SK-N-SH treated with all-trans-retinoic acid at 6 μM for 48 hours (cell line): ENCODE data around the gene DNAH14.

Source experiments
- ATAC-seq: fragments of 200-7000 bp; cut with Tn5 transposase; 3 replicates; pipeline ENCODE4 v1.9.1; 2020; ENCODE audit warnings: mild to moderate bottlenecking, moderate library complexity
- ARNTL ChIP-seq: fragments of 450-650 bp; formaldehyde crosslinking; IDR thresholded peaks from 2 replicates; pipeline ENCODE4 v1.5.0; 2020; ENCODE audit warnings: low read depth, mild to moderate bottlenecking, moderate library complexity, borderline replicate concordance
- BACH2 ChIP-seq: fragments of 250-450 bp; sonication (Bioruptor Pico); IDR thresholded peaks from 2 replicates; pipeline ENCODE4 v1.9.0; 2021; ENCODE audit warnings: mild to moderate bottlenecking, borderline replicate concordance
- CREB5 ChIP-seq: fragments of 250-450 bp; sonication (Bioruptor Pico); IDR thresholded peaks from 2 replicates; pipeline ENCODE4 v1.5.1; 2020; ENCODE audit warnings: low read depth, mild to moderate bottlenecking, moderate library complexity
- CSDC2 ChIP-seq: fragments of 250-450 bp; sonication (Bioruptor Pico); IDR thresholded peaks from 2 replicates; pipeline ENCODE4 v1.5.0; 2020; ENCODE audit warnings: mild to moderate bottlenecking, moderate library complexity
- CSRNP3 ChIP-seq: fragments of 250-450 bp; sonication (Bioruptor Pico); IDR thresholded peaks from 2 replicates; pipeline ENCODE4 v1.5.1; 2021; ENCODE audit warnings: mild to moderate bottlenecking, moderate library complexity
- ESRRG ChIP-seq: fragments of 250-450 bp; sonication (Bioruptor Pico); IDR thresholded peaks from 2 replicates; pipeline ENCODE4 v1.6.1; 2021; ENCODE audit warnings: mild to moderate bottlenecking
- GLIS3 ChIP-seq: fragments of 250-450 bp; sonication (Bioruptor Pico); IDR thresholded peaks from 2 replicates; pipeline ENCODE4 v1.5.0; 2020; ENCODE audit warnings: mild to moderate bottlenecking, moderate library complexity
- ISL1 ChIP-seq: fragments of 250-450 bp; sonication (Bioruptor Pico); IDR thresholded peaks from 2 replicates; pipeline ENCODE4 v2.1.2; 2022; ENCODE audit warnings: mild to moderate bottlenecking, moderate library complexity
- OSR1 ChIP-seq: fragments of 250-450 bp; sonication (Bioruptor Pico); IDR thresholded peaks from 2 replicates; pipeline ENCODE4 v1.8.0; 2022; ENCODE audit warnings: moderate library complexity, mild to moderate bottlenecking, inconsistent platforms
- PATZ1 ChIP-seq: fragments of 250-450 bp; sonication (Bioruptor Pico); IDR thresholded peaks from 2 replicates; pipeline ENCODE4 v1.8.0; 2020; ENCODE audit warnings: mild to moderate bottlenecking, moderate library complexity, borderline replicate concordance
- PPARA ChIP-seq: fragments of 250-450 bp; sonication (Bioruptor Pico); IDR thresholded peaks from 2 replicates; pipeline ENCODE4 v1.5.0; 2020; ENCODE audit warnings: mild to moderate bottlenecking, borderline replicate concordance
- RARB ChIP-seq: fragments of 250-450 bp; sonication (Bioruptor Pico); IDR thresholded peaks from 2 replicates; pipeline ENCODE4 v1.8.0; 2021; ENCODE audit warnings: mild to moderate bottlenecking, moderate library complexity
- SNAI2 ChIP-seq: fragments of 250-450 bp; sonication (Bioruptor Pico); IDR thresholded peaks from 2 replicates; pipeline ENCODE4 v1.5.0; 2020; ENCODE audit warnings: mild to moderate bottlenecking, moderate library complexity
- TCF4 ChIP-seq: fragments of 250-450 bp; sonication (Bioruptor Pico); IDR thresholded peaks from 2 replicates; pipeline ENCODE4 v1.8.0; 2021; ENCODE audit warnings: mild to moderate bottlenecking, moderate library complexity, borderline replicate concordance
- TOX ChIP-seq: fragments of 250-450 bp; sonication (Bioruptor Pico); IDR thresholded peaks from 2 replicates; pipeline ENCODE4 v1.8.0; 2021; ENCODE audit warnings: mild to moderate bottlenecking, moderate library complexity, borderline replicate concordance
- TSHZ2 ChIP-seq: fragments of 250-450 bp; sonication (Bioruptor Pico); IDR thresholded peaks from 2 replicates; pipeline ENCODE4 v1.5.0; 2020; ENCODE audit warnings: mild to moderate bottlenecking, moderate library complexity
- ZC3H10 ChIP-seq: fragments of 250-450 bp; sonication (Bioruptor Pico); IDR thresholded peaks from 2 replicates; pipeline ENCODE4 v1.5.1; 2021; ENCODE audit warnings: mild to moderate bottlenecking, moderate library complexity
- ZFP3 ChIP-seq: fragments of 250-450 bp; sonication (Bioruptor Pico); IDR thresholded peaks from 2 replicates; pipeline ENCODE4 v1.5.0; 2020; ENCODE audit warnings: mild to moderate bottlenecking, moderate library complexity
- ZFP30 ChIP-seq: fragments of 450-650 bp; formaldehyde crosslinking; IDR thresholded peaks from 2 replicates; pipeline ENCODE4 v1.5.0; 2022; ENCODE audit warnings: mild to moderate bottlenecking, moderate library complexity
- ZNF70 ChIP-seq: fragments of 450-650 bp; formaldehyde crosslinking; IDR thresholded peaks from 2 replicates; pipeline ENCODE4 v1.5.0; 2020; ENCODE audit warnings: mild to moderate bottlenecking, moderate library complexity
- ZNF8 ChIP-seq: fragments of 450-650 bp; formaldehyde crosslinking; IDR thresholded peaks from 2 replicates; pipeline ENCODE4 v1.5.0; 2020; ENCODE audit warnings: mild to moderate bottlenecking, moderate library complexity

The DNAH14 gene

GRCh38 chr1:225412803-225413351 is 483.4 kb downstream of the DNAH14 start:
- TF ChIP-seq PPARA (CRISPR knock-in tag) (no peak), TCF4 (CRISPR knock-in tag) (no peak), OSR1 (CRISPR knock-in tag) (no peak), ZNF8 (CRISPR knock-in tag) (no peak), TOX (CRISPR knock-in tag) (no peak), ZC3H10 (CRISPR knock-in tag) (no peak), CREB5 (CRISPR knock-in tag) (no peak), ZFP3 (CRISPR knock-in tag) (no peak), ISL1 (CRISPR knock-in tag) (no peak), CSDC2 (no peak), BACH2 (CRISPR knock-in tag) (no peak), TSHZ2 (CRISPR knock-in tag) (no peak)
- ATAC-seq = no peak

- TF ChIP-seq CSDC2 = no peak
- TF ChIP-seq CSRNP3 (CRISPR knock-in tag) = no peak
- no peak for TF ChIP-seq TCF4 (CRISPR knock-in tag)
- no peak for TF ChIP-seq BACH2 (CRISPR knock-in tag)
- no peak for TF ChIP-seq CREB5 (CRISPR knock-in tag)
- TF ChIP-seq ESRRG (CRISPR knock-in tag) = no peak
- no peak for TF ChIP-seq OSR1 (CRISPR knock-in tag)
- no peak for TF ChIP-seq PPARA (CRISPR knock-in tag)
- TF ChIP-seq TOX (CRISPR knock-in tag) = no peak
- TF ChIP-seq SNAI2 (CRISPR knock-in tag) = no peak
- no peak for TF ChIP-seq RARB (CRISPR knock-in tag)
- no peak for TF ChIP-seq ZNF70 (CRISPR knock-in tag)
- TF ChIP-seq ZFP30 (CRISPR knock-in tag) = no peak
- TF ChIP-seq ISL1 (CRISPR knock-in tag) = no peak
- no peak for TF ChIP-seq GLIS3 (CRISPR knock-in tag)
- no peak for TF ChIP-seq TSHZ2 (CRISPR knock-in tag)
- no peak for ATAC-seq
These were observed 484.4 kb downstream of the DNAH14 start for GRCh38 chr1:225413708-225414375.

- ATAC-seq = no peak
- TF ChIP-seq PATZ1 (no peak), ZNF8 (CRISPR knock-in tag) (no peak), ISL1 (CRISPR knock-in tag) (no peak), CSRNP3 (CRISPR knock-in tag) (no peak), GLIS3 (CRISPR knock-in tag) (no peak), ZC3H10 (CRISPR knock-in tag) (no peak), TOX (CRISPR knock-in tag) (no peak), ZNF70 (CRISPR knock-in tag) (no peak), BACH2 (CRISPR knock-in tag) (no peak), RARB (CRISPR knock-in tag) (no peak), OSR1 (CRISPR knock-in tag) (no peak), PPARA (CRISPR knock-in tag) (no peak), ZFP3 (CRISPR knock-in tag) (no peak), ARNTL (CRISPR knock-in tag) (no peak), ESRRG (CRISPR knock-in tag) (no peak), CSDC2 (no peak)
These were observed 485.8 kb downstream of the DNAH14 start for GRCh38 chr1:225415307-225415706.
